ENCODE data around the gene RPA1.

The RPA1 gene

GRCh38 chr17:1942666-1943435 is 113.0 kb downstream of the RPA1 start:
- DNase-seq, result no peak

- DNase-seq, result no peak
Observed at GRCh38 chr17:1943436-1943831, 113.6 kb downstream of the RPA1 start.

DNA sequence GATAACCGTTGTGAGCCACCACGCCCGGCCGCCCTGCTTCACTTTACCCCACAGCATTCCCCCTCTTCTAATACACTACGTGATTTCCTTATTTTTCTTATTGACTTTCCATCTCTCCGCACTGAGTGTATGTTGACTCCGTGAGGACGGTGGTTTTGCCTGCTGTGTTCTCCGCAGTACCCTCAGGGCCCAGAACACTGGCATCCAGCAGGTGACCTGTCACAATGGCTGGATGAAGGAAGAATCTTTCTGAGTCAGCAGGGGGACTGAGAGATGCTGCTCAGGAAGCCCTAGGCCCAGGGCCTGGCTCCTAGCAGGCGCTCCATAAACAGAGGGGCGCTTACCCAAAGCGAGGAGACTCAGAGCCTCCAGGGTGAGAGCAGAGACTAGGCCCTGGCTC is 115.8 kb downstream of the RPA1 start:
- DNase-seq, result no peak

GRCh38 chr17:1946021-1946932 is 116.5 kb downstream of the RPA1 start:
- DNase-seq, result no peak

DNA sequence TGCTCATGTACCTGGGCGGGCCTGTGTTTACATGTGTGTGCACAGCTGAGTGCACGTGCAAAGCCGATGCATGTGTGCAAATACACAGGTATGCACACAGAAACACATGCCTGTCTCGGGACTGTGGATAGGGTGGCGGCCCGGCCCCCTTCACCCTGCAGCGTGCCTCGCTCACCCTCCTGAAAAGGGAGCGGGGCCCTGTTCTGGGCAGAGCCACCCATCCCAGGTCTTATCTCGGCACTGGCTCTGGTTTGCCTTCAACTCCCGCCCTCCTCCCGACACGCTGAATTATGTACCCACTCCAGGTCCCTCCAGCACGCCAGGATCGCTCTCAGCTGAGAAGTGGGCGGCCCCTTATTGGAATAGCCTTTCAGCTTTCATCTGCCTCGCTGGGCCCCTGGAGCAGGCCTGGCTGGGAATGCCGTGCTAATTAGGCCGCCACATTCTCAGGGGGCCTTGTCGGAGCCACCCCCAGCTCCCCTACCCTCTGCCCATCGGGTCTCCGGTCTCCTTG is 117.5 kb downstream of the RPA1 start:
- DNase-seq, result no peak

DNA sequence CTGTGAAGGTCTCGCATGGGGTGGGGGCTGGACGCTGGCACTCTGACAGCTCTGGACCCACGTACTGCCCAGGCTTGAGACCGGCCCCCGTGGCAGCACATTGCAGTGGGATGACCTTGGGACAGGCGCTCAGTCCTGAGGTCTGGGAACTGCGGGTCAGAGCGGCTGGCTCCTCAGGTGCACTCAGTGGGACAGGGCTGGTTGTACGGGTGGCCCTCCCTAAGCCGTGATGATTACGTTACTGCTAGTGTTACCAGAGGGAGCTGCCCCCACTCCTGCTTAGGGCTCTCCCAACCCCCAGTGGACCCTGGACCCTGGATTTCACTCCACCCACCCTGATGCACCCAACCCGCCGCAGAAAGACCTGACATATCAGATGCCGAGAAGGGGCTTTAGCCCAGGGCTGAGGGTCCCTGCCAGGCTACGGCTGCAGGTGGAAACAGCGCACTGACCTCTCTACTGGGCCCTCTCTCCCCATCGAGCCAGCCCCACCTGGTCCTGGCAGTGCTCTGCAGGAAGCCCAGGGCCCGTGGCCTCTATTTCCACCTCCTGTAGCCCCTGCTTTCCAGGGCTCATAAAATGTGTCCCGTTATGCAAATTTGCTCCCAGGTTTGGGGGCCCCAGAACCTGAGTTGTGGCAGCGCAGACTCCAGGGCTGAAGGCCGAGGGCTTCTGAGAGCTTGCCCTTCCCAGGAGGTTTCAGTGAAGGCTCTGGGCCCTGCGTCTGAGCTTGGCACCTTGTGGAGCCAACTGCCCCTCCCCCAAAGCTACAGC is 118.1 kb downstream of the RPA1 start:
- DNase-seq, result no peak

GRCh38 chr17:1948517-1948825 is 118.7 kb downstream of the RPA1 start:
- DNase-seq, result no peak

All from fibroblast of skin of abdomen (primary cell).